Keratinocyte (primary cell): ENCODE data around the gene TRPM3. TPM values are rescaled to one million over a fixed set of nuclear protein-coding genes. Genes with fewer than 3 reads are reported as not detected.

Experiments used
- DNase-seq: peaks from one replicate; pipeline ENCODE4 v3.0.0-alpha.2; 2011; ENCODE audit warnings: low read depth, missing footprints, low spot score
- FAIRE-seq: peaks from 2 replicates; lab custom pipeline; 2011; peaks lifted over from hg19 to GRCh38; lab: Jason Lieb, UNC
- H2AFZ ChIP-seq: 2 replicates; pipeline ENCODE4 v1.6.0; 2012; ENCODE audit warnings: low read length, control low read depth, inconsistent platforms; ENCODE audit not compliant: control insufficient read depth
- H3K27ac ChIP-seq: 2 replicates; pipeline ENCODE4 v1.5.1; 2011; ENCODE audit warnings: low read length; ENCODE audit not compliant: control insufficient read depth, insufficient read depth
- H3K27me3 ChIP-seq: 3 replicates; pipeline ENCODE4 v1.6.0; 2011; ENCODE audit warnings: low read length; ENCODE audit not compliant: control insufficient read depth, insufficient read depth; ENCODE audit errors: extremely low read depth
- H3K36me3 ChIP-seq, 2 experiments: 2 replicates in 1 of 2; 3 replicates in 1 of 2; pipeline ENCODE4 v1.5.1; 2011; ENCODE audit warnings: low read length in 2 of 2, mild to moderate bottlenecking in 1 of 2; ENCODE audit not compliant: control insufficient read depth in 2 of 2, insufficient read depth in 2 of 2; ENCODE audit errors: extremely low read depth in 1 of 2
- H3K4me1 ChIP-seq: 3 replicates; pipeline ENCODE4 v1.5.1; 2011; ENCODE audit warnings: low read length; ENCODE audit not compliant: control insufficient read depth, insufficient read depth; ENCODE audit errors: extremely low read depth
- H3K4me2 ChIP-seq: 3 replicates; pipeline ENCODE4 v1.6.0; 2011; ENCODE audit warnings: low read depth, low read length; ENCODE audit not compliant: control insufficient read depth, insufficient read depth; ENCODE audit errors: extremely low read depth
- H3K4me3 ChIP-seq, 3 experiments: fragments of 200-600 bp in 1 of 3; sonication (generic) in 1 of 3; 2 replicates in 2 of 3; 3 replicates in 1 of 3; pipeline ENCODE4 v1.5.1; 2011 to 2016; ENCODE audit warnings: low read length in 3 of 3, mild to moderate bottlenecking in 3 of 3, control low read depth in 2 of 3, inconsistent platforms in 1 of 3, low read depth in 1 of 3, mixed read lengths in 1 of 3, mixed run types in 1 of 3, moderate library complexity in 1 of 3; ENCODE audit not compliant: control insufficient read depth in 2 of 3, insufficient read depth in 2 of 3; ENCODE audit errors: extremely low read depth in 1 of 3
- H3K79me2 ChIP-seq: 2 replicates; pipeline ENCODE4 v1.6.0; 2012; ENCODE audit warnings: low read length; ENCODE audit not compliant: control insufficient read depth, insufficient read depth
- H3K9ac ChIP-seq: 3 replicates; pipeline ENCODE4 v1.6.0; 2011; ENCODE audit warnings: low read length; ENCODE audit not compliant: control insufficient read depth, insufficient read depth; ENCODE audit errors: extremely low read depth
- H3K9me1 ChIP-seq: 3 replicates; pipeline ENCODE4 v1.6.0; 2011; ENCODE audit warnings: low read length; ENCODE audit not compliant: control insufficient read depth, insufficient read depth; ENCODE audit errors: extremely low read depth
- H3K9me3 ChIP-seq: 2 replicates; pipeline ENCODE4 v1.5.1; 2012; ENCODE audit warnings: low read depth, low read length; ENCODE audit not compliant: control insufficient read depth
- H4K20me1 ChIP-seq: 3 replicates; pipeline ENCODE4 v1.6.0; 2011; ENCODE audit warnings: low read length; ENCODE audit not compliant: control insufficient read depth, insufficient read depth; ENCODE audit errors: extremely low read depth
- EZH2 ChIP-seq: IDR thresholded peaks from one replicate; pipeline ENCODE4 v1.6.1; 2012; ENCODE audit warnings: inconsistent platforms, mild to moderate bottlenecking, low read length, moderate library complexity
- dilution Hi-C: fragments of 300-500 bp; cut with MboI; formaldehyde crosslinking; loops from one replicate; pipeline ENCODE4 v1.7.0; 2020; ENCODE audit warnings: low sequenced_read_pairs; ENCODE audit not compliant: extremely low pct_ligation_motif_present
- polyA plus RNA-seq, 5 experiments: library from polyadenylated mRNA; depleted of rRNA in 3 of 5; stranded (reverse) in 3 of 5; stranded (forward) in 1 of 5; unstranded in 1 of 5; fragments of >200 nt; gene quantifications; 1 replicate in 1 of 5; 2 replicates in 3 of 5; 3 replicates in 1 of 5; pipeline versions ENCODE4 v1.2.1 to v1.2.3, GENCODE V29; 2011 to 2012; ENCODE audit warnings: missing spikeins in 2 of 5, low read depth in 1 of 5, low replicate concordance in 1 of 5
- TF ChIP-seq, protein P1 (sequence below), 3 experiments: IDR thresholded peaks in 1 of 3; conservative IDR thresholded peaks in 1 of 3; optimal IDR thresholded peaks in 1 of 3; 2 replicates in 2 of 3; 3 replicates in 1 of 3; pipeline versions ENCODE3 to v1.5.1; 2011; ENCODE audit warnings: low read length in 3 of 3, mild to moderate bottlenecking in 3 of 3, moderate library complexity in 2 of 3, control low read depth in 1 of 3, inconsistent platforms in 1 of 3; ENCODE audit not compliant: insufficient read depth in 2 of 3; ENCODE audit errors: extremely low read depth in 1 of 3

Gene TRPM3
- polyA plus RNA-seq, 1 donor (not counting 4 experiments of a cell fraction or from before 2014, with no cell fraction given) = 0.03 TPM

DNA sequence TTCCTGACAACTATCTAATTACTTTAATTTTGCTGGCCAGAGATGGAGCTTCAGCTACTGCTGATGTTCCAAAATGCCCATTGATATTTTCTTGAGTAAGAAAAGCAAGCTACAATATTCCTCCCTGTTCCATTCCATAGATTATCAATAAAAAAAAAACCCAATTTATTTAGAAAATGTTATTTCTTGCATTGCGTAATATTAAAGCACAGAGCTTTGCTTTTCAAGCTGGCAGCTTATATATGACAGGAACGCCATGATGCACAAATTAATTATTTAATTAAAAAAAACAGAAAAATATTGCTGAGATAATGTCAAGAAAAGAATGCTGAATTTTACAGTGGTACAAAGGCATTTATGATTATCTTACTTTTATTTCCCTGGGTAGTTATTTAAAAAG, 47.9 kb downstream of the TRPM3 start:
- no peak overlapping the region for H3K9ac ChIP-seq
- H3K4me2 ChIP-seq = no peak overlapping the region
- H3K36me3 ChIP-seq = no peaks in the 10 kb centered on the region
- H2AFZ ChIP-seq = no peak overlapping the region
- no peak overlapping the region for H3K4me3 ChIP-seq
- H3K27ac ChIP-seq = no peak overlapping the region
- no peaks in the 10 kb centered on the region for H3K27me3 ChIP-seq
- dilution Hi-C loops = no loop called here
- H3K4me1 ChIP-seq = no peaks in the 10 kb centered on the region
- H3K79me2 ChIP-seq = no peaks in the 10 kb centered on the region
- no peaks in the 10 kb centered on the region for H4K20me1 ChIP-seq
- no peak for TF ChIP-seq EZH2
- TF ChIP-seq, protein P1, sequence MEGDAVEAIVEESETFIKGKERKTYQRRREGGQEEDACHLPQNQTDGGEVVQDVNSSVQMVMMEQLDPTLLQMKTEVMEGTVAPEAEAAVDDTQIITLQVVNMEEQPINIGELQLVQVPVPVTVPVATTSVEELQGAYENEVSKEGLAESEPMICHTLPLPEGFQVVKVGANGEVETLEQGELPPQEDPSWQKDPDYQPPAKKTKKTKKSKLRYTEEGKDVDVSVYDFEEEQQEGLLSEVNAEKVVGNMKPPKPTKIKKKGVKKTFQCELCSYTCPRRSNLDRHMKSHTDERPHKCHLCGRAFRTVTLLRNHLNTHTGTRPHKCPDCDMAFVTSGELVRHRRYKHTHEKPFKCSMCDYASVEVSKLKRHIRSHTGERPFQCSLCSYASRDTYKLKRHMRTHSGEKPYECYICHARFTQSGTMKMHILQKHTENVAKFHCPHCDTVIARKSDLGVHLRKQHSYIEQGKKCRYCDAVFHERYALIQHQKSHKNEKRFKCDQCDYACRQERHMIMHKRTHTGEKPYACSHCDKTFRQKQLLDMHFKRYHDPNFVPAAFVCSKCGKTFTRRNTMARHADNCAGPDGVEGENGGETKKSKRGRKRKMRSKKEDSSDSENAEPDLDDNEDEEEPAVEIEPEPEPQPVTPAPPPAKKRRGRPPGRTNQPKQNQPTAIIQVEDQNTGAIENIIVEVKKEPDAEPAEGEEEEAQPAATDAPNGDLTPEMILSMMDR (optimal IDR thresholded peaks at IDR 0.05 in 1 of 3, IDR thresholded peaks at IDR 0.05 in 1 of 3, conservative IDR thresholded peaks at IDR 0.05 in 1 of 3; ENCODE audit: extremely low read depth in 1 of 3, insufficient read depth in 2 of 3, low read length in 3 of 3) = no peak
- H3K9me1 ChIP-seq = no peaks in the 10 kb centered on the region
- FAIRE-seq (no peak), DNase-seq (no peak)
- H3K9me3 ChIP-seq = no peaks in the 10 kb centered on the region

DNA sequence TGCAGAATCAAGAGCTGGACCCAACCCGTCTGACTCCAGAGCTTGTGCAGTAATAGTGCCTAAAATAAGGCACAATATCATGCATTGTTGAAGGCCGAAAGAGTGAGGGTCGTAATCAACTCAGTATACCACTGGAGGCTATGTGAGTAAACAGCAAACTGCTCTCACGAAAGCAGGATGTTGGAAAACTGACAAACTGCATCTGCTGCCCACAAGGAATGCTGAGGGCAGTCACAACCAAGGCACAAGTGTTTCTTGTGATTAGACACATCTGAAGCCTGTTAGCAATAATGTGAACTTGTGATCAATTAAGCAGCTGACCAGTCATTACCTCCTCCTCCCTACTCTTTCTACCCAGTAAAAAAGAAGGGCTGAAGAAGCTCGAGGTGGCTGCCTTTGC, 48.8 kb downstream of the TRPM3 start:
- no peaks in the 10 kb centered on the region for H3K4me1 ChIP-seq
- H3K27ac ChIP-seq = no peak overlapping the region
- H3K9me1 ChIP-seq = no peaks in the 10 kb centered on the region
- no peaks in the 10 kb centered on the region for H3K9me3 ChIP-seq
- no peak overlapping the region for H3K4me3 ChIP-seq
- DNase-seq (no peak), FAIRE-seq (no peak)
- no peak overlapping the region for H2AFZ ChIP-seq
- H3K4me2 ChIP-seq = no peak overlapping the region
- TF ChIP-seq EZH2 = no peak
- H4K20me1 ChIP-seq = no peaks in the 10 kb centered on the region
- H3K79me2 ChIP-seq = no peaks in the 10 kb centered on the region
- no peak overlapping the region for H3K9ac ChIP-seq
- no peaks in the 10 kb centered on the region for H3K36me3 ChIP-seq
- H3K27me3 ChIP-seq = no peaks in the 10 kb centered on the region
- dilution Hi-C loops = no loop called here

DNA sequence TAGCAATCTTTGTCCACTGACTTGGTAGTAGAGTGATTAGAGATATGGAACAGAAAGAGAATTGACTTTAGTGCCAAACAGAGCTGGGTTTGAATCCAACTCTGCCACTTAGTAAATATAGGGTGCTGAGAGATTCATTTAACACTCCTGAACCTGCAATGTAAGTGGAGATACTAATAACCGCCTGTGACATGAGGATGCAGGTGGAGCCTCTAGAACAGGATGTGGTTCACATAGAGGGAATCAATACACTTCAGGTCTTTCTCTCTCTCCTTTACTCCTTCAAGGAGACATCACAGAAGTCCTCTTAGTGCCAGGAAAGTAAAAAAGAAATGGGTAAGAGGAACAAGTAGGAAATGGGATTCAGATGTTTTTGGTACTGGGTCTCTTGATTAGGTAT, 49.8 kb downstream of the TRPM3 start:
- Histone ChIP-seq H3K27ac (no peak overlapping the region), H3K4me1 (no peaks in the 10 kb centered on the region), H3K79me2 (no peaks in the 10 kb centered on the region), H3K9ac (no peak overlapping the region), H3K9me3 (no peaks in the 10 kb centered on the region), H3K36me3 (no peaks in the 10 kb centered on the region), H2AFZ (no peak overlapping the region), H3K27me3 (no peaks in the 10 kb centered on the region), H4K20me1 (no peaks in the 10 kb centered on the region), H3K9me1 (no peaks in the 10 kb centered on the region), H3K4me2 (no peak overlapping the region), H3K4me3 (no peak overlapping the region)
- FAIRE-seq (no peak), DNase-seq (no peak)
- TF ChIP-seq, protein P1 (optimal IDR thresholded peaks at IDR 0.05 in 1 of 3, IDR thresholded peaks at IDR 0.05 in 1 of 3, conservative IDR thresholded peaks at IDR 0.05 in 1 of 3; ENCODE audit: extremely low read depth in 1 of 3, insufficient read depth in 2 of 3, low read length in 3 of 3) = no peak
- no peak for TF ChIP-seq EZH2
- dilution Hi-C loops = no loop called here
